CD4-positive, alpha-beta T cell treated with Interleukin-15 for 1 hour (primary cell): Measurements from ENCODE around the gene CFL1.

Experiments
- DNase-seq: peaks from one replicate; pipeline ENCODE4 v3.0.0-alpha.2; 2020

Gene CFL1

DNA sequence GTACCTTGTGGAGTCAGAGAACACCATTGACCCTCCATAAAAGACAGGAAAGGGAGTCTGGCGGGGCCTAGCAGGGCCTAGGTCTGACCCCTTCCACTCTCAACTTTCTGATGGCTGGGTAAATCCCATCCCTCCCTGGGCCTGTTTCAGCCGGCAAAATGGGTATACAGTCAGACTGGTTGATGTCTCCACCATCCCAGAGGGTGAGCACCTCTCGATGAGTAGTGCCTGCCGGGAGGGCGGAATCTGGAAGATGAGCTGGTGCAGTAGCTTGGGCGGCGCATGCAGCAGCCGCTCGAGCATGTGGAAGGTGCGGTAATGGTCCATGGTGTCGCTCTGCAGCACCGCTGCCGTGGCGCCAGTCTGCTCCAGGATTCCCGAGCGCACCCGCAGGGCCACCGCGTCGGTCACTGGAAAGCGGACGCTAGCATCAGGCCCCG is 29.8 kb upstream of the CFL1 start:
- DNase-seq = no peak

DNA sequence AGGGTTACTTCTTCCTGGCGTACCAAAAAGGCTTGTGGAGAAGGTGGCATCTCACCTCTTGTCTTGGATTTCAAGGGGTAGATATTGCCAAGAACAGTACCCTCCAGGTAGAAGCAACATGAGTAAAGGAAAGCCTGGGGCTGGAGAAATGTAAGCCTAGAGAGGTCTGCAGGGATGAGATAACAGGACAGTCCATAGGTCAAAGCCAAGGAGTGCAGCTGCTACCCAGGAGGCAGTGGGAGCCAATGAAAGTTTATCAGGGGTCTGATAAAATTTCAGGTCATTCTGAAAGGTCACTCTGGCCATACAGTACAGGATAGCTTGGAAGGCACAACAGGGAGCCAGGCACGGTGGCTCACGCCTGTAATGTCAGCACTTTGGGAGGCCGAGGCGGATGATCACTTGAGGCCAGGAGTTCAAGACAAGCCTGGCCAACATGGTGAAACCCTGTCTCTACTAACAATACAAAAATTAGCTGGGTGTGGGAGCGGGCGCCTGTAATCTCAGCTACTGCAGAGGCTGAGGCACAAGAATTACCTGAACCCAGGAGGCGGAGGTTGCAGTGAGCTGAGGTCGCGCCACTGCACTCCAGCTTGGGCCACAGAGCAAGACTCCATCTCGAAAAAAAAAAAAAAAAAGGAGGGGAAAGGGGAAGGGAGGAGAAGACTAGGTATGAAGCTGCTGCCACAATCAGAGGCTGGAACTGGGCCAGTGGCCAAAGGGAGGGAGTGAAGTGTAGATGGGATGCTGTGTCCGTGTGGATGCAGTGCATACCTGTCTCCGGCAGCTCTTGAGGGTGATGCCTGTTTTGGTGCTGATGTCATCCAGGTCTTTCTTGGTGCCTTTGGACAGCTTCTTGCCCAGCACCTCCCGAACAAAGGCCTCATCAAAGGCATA is 29.1 kb upstream of the CFL1 start:
- no peak for DNase-seq

DNA sequence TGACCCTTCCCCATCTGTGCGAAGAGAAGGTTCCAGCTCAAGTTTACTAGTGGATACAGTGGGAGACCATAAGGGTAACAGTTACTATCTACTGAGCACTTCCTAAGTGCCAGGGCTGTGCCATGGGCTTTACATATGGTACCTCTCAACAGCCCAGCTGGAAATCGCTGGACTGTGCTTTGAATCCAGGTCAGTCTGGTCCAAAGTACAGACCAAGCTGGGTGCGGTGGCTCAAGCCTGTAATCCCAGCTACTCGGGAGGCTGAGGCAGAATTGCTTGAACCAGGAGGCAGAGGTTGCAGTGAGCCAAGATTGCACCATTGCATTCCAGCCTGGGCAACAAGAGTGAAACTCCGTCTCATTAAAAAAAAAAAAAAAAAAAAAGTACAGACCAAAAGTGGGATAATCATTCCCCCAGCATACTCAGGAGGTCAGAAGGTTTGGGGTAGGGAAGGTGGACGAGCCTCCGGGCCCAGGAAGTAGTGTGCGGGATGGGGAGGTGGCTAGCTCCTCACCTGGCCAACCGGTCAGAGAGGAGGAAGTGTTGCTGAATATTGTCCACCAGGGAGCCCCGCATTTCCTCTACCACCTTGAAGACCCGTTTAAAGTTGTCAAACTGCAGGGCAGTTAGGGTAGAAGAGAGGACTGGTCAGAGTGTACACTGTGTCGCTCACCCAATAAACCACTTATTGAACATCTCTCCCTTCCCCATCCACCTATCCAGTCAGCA is 28.0 kb upstream of the CFL1 start:
- DNase-seq = no peak

DNA sequence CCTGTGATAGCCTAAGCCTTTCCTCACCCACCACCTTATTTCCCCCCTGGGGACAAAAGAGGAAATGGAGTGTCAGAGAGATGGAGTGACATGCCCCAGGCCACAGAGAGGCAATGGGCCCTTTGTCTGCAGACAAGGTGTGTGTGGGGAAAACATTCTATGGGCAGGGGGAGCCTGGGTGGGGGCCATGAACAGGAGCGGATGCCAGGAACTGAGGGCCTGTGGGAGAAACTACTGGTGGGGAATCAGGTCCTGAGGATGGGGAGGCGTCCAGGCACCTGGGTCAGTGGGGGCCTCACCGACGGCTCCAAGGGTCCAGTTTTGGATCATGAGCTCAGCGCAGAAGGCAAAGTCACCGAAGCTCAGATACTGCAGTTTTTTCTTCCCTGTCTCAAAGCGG is 27.3 kb upstream of the CFL1 start:
- DNase-seq = no peak

DNA sequence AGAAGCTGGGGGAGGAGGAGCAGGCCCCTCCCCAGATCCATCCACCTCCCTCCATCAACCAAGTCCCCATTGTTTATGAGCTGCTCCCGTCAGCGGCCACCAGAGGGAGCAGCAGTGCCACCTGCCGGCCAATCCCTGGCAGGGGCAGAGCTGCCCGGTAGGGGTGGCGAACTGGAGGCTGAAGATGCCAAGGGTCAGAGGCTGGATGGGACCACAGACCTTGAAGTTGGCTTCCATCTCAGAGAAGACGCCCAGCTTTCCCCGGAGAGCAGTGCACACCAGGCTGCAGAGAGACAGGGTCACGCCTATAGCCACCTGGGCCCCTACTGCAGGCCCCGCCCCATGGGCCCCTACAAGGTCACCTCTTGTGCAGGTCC is 26.7 kb upstream of the CFL1 start:
- DNase-seq = peak; percentile 80

DNA sequence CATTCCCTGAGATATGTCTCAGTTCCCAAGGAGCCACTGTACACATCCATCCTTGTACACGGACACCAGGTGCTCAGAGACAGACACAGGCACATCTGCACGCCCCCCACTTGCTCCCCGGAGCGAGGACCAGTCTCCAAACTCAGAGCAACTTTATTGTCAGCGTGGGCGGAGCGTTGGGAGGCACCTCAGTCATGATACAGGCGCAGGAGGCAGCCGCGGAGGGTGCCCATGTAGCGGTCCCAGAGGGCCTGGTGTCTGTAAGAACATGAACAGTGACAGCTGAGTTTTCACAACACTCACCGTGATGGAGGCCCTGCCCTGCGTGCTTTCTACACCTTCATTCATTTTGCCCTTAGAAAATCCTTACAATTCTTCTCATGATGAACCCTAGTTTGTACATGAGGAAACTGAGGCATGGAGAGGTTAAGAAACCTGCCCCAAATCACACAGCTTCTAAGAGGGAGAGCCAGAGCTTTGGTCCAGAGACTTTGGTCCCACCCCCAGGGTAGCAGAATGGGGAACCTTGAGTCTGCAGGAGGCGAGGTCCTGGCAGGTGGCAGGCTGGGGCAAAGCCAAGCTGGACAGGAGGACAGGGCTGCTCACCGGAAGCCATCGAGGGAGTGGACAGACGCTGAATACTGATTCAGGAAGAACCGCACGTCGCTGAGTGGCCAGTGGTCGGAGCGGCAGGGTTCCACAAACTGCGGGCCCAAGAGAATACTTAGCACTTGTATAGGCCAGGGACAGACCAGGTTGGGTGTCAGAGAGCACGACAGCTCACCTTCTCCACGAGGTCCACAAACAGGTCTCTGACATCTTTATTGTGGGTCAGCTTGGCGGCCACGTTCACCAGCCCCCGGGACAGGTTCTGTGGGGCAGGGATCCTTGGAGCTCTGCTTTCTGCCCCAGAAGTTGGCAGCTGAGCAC is 26.1 kb upstream of the CFL1 start:
- DNase-seq = no peak

DNA sequence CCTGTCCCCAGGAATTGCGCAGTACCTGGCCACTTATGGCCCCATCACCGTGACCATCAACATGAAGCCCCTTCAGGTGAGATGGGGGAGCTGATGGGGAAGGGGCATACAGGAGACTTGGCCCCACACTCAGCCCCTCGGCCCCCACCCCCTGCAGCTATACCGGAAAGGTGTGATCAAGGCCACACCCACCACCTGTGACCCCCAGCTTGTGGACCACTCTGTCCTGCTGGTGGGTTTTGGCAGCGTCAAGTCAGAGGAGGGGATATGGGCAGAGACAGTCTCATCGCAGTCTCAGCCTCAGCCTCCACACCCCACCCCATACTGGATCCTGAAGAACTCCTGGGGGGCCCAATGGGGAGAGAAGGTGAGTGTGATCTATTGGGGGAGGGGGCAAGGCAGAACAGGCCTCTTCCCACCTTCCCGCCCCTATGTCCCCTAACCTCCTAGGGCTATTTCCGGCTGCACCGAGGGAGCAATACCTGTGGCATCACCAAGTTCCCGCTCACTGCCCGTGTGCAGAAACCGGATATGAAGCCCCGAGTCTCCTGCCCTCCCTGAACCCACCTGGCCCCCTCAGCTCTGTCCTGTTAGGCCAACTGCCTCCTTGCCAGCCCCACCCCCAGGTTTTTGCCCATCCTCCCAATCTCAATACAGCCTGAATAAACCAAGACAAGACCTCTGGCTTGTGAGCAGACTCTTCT is 25.2 kb upstream of the CFL1 start:
- no peak for DNase-seq

DNA sequence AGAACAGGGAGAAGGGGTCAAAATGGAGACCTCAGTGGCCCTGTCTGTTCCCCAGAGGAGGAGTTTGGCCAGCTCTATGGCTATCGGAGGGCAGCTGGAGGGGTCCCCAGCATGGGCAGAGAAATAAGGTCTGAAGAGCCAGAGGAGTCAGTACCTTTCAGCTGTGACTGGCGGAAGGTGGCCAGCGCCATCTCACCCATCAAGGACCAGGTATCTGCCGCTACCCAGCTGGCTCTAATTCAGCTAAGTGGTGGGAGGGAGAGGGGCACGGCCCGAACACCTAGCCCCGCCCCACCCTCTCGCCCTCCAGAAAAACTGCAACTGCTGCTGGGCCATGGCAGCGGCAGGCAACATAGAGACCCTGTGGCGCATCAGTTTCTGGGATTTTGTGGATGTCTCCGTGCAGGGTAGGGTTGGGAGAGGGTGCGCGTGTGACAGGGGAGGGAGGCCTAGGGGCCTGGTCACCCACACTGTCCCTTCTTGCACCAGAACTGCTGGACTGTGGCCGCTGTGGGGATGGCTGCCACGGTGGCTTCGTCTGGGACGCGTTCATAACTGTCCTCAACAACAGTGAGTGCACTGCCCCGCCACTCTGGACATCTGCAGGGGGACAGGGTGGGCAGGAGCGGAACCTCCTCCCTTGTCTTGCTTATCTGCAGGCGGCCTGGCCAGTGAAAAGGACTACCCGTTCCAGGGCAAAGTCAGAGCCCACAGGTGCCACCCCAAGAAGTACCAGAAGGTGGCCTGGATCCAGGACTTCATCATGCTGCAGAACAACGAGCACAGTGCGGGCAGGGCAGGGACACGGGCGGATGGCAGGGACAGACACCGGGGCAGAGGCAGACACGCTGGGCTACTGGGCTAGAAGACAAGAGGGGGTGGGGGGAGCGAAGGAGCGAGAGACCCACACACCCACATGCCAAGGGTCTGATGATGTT is 24.4 kb upstream of the CFL1 start:
- no peak for DNase-seq

DNA sequence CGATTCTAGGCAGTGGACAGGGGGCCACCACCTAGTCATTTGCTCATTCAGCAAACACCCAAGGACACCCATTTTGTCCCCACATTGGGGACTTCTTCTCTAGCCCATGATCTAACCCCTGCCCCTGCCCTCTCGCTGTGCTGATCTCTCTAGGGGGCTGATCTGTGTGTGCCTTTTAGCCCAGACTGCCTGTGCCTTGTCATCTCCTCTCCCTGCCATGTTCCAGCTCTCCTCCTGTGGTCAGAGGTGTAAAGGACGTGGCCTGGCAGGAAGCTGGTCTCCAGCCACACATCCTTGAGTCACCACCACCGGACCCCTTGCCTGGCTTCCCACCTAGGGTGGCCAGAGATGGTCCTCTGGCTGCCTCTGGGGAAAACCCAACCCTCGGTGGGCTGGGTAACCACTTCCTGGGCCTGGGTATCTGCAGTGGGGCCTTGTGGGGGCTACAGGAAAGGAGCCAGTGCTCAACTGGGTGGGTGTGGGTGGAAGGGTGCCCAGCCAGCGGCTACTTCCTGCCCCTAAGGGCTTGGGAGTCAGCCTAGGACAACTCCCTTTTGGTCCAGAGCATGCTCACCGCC is 23.0 kb upstream of the CFL1 start:
- DNase-seq = no peak

DNA sequence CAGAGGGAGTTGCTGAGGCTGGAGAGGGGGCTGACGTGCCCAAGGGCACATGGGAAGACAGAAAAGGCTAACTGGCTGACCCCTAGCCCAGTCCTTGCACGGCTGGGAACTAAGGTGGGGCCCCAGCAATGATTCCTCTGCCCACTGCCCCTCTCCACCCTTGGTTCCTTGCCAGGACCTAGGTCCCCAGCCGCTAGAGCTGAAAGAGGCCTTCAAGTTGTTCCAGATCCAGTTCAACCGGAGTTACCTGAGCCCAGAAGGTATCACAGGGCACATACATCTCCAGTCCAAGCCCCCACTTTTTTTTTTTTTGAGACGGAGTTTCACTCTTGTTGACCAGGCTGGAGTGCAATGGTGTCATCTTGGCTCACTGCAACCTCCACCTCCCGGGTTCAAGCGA is 22.0 kb upstream of the CFL1 start:
- no peak for DNase-seq

DNA sequence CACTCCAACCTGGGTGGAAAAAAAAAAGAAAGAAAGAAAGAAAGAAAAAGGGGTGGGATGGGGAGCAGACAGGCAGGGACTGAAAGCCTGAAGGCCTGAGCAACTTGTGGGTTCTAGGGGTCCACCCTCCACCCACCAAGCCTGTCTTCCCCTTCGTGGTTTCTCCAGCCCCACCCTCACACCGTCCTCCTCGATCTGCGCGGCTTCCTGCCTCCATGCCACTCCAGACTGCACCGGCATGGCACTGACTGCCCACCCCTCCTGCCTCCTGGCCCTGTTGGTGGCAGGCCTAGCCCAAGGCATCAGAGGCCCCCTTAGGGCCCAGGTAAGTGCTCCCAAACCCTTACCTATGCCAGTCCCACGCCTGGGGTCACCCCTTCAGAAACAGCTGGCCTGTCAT is 21.6 kb upstream of the CFL1 start, which contains the start of gene CTSW:
Gene CTSW (plus strand): TSS at position 221 of the 400 bp plus-strand sequence. CDS start 18 bp downstream, at position 239.
- peak; percentile 46 for DNase-seq

DNA sequence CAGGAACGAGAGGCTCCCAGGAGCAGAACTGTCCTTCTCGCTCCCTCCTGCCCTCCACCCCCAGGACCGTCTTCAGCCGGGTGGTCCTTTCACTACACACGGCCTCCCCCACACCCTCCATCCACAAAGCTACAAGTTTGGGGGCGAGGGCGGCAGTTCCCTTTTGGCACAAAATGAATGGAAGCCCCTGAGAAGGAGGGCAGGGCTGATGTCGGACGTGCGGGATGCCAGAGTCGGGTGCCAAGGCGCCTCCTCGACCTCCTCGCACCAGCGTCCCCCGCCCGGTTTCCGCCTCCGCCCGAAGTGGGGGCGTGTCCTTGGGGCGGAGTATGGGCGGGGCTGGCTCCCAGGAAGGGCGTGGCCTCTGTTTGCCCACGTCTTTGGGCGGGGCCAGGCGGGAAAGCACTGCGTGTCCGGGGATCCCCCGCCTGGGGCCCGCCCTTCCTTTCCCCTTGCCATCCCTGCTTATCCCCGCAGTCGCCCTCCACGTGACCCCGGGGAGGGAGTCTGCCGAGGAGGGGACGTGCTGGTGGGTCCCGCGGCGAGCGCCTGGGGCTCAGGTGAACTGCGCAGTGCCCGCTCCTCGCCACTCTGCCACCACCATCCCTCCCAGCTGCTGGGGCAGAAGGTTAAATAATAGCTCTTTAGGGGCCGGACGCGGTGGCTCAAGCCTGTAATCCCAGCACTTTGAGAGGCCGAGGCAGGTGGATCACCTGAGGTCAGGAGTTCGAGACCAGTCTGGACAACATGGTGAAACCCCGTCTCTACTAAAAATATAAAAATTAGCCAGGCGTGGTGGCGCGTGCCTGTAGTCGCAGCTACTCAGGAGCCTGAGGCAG is 15.6 kb upstream of the CFL1 start:
- peak; percentile 95 for DNase-seq

DNA sequence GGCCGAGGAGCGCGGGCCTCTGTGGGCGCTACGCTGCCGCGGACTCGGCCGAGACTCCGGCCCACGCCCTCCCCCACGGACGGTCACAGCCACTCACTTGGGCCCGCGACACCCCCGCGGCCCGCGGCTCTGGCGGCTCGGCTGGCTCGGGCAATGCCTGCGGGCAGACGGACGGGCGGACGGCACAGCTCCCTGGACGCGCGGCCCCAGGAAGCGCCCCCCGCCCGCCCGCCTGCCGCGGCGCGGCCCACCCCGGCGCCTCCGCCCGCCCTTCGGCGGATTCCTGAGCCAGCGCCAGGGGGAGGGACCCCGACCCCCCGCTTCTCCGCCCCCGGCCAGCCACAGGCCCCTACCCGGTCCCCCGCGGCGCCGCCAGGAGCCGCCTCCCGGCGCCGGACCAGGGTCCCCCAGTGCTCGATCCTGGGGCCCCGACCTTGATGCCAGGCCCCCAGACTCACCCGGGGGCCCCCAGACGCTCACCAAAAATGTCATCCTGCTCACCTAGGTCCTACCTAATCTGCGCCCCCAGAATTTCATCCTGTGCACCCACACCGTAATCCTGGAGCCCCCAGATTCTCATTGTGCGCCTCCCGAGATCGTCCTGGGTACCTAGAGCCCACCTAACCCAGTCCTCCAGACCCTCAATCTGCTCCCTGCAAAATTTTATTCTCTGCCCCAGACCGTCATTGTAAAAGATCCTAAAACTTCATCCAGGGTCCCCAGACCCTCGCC is 14.8 kb upstream of the CFL1 start, which contains the start of gene EFEMP2:
Gene EFEMP2 (minus strand): TSS at position 215 of the 732 bp plus-strand sequence. CDS start 446 bp downstream, outside the sequence.
- DNase-seq = no peak

DNA sequence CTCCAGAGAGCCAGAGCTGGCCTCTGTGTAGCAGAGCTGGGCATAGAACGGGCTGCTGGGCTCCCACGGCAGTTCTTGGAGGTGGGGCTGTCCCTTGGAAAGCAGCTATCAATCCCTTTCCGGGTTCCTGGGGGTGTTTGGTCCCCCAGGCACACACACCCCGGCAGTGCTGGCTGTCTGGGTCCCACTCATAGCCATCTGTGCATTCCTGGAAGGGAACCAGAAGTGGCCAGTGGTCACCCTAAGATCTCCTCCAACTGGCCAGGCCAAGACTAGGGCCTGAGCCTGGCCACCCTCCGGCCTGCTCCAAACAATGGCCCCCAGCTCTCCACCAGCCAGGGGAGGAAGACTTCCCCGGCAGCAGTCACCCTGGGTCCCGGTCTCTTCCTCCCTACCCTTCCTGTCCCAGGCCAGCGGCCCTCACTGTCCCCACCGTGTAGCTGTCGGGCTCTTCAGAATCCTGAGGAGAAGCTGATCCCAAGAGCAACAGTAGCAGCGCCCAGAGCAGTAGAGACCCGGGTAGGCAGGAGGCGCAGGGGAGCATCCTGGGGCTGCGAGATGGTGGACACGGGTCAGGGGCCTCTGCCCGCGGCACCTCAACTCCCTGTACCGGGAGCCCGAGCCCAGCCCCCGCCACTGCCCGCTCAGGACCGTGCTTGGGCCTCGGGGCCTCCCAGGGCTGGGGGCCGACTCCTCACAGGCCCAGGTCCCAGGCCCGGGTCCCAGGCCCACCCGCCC is 14.0 kb upstream of the CFL1 start:
- no peak for DNase-seq

DNA sequence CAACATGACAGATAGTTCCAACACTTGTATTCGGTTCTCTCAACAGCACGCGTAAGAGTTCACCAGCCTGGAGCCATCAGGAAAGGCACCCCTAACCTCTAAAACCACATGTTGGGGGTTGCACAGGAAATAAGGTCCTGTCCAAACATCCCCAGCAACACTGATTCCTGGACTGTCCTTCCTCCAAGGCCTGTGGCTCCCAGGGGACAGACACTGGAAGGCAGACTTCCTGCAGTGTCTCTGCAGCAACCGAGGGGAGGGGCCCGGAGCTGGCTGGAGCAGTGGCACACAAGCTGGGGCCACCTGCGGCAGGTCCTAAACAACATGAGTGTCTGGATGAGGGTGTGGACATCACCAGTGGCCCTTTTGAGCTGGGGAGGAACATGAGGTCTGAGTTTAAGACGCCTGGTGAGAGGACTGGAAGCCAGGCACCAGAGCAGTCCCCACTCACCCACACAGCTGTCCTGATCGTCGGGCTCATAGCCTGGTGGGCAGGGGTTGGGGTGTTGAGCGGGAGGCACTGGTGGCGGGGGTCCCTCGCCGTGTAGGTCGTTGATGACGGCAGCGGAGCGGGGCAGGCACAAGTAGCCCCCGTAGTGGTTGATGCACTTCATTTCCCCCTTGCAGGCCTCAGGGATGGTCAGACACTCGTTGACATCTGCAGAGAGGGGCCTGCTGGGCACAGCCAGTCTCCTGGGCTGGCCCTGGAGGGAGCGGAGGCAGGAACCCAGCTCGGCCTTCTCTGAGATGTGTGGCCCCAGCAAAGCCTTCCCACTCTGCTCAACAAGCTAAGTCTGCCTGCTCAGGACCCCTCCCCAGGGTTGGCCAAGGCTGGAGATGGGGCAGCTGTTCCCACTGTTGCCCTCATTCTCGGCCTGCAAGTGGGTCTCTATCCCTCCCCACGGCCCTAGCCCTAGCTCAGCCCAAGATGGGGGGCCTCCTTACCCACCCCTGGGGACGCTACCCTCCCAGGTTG is 13.0 kb upstream of the CFL1 start:
- no peak for DNase-seq

DNA sequence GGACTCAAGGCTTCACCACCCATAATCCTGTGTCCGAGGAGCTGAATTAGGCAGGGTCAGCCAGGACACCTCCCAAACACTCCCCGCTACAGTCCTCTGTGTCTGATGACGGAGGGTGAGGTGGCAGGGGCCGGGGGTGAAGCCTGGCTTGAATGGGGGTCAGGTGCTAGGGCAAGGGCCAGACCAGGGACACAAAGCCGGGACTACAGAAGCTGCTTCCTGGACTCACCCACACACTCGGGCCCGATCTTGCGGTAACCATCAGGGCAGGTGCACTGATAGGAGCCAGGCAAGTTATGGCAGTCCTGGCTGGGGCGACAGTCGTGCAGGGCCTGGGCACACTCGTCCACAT is 12.3 kb upstream of the CFL1 start:
- no peak for DNase-seq
